GM12878 (cell line): ENCODE data around the gene SLC7A5. TPM values are rescaled to one million over a fixed set of nuclear protein-coding genes. Genes with fewer than 3 reads are reported as not detected.

Experiments
- BMI1 ChIP-seq: fragments of 450-650 bp; IDR thresholded peaks from 2 replicates; pipeline ENCODE4 v1.6.1; 2016; ENCODE audit warnings: mild to moderate bottlenecking, moderate library complexity, borderline replicate concordance
- CBFB ChIP-seq: IDR thresholded peaks from 2 replicates; pipeline ENCODE4 v1.6.1; 2016; ENCODE audit warnings: antibody characterized with exemption, low read depth
- CEBPZ ChIP-seq: fragments of 150-350 bp; IDR thresholded peaks from 2 replicates; pipeline ENCODE4 v1.6.1; 2016; ENCODE audit warnings: low read depth, low read length
- E2F4 ChIP-seq: IDR thresholded peaks from 2 replicates; pipeline ENCODE4 v1.6.1; 2012; ENCODE audit warnings: low read depth, low read length, improper control_type of control experiment
- E4F1 ChIP-seq: fragments of 450-650 bp; IDR thresholded peaks from 2 replicates; pipeline ENCODE4 v1.6.1; 2018; ENCODE audit warnings: borderline replicate concordance, mild to moderate bottlenecking; ENCODE audit not compliant: partially characterized antibody
- EGR1 ChIP-seq, 2 experiments: IDR thresholded peaks; 1 replicate in 1 of 2; 2 replicates in 1 of 2; pipeline ENCODE4 v1.6.1; 2011 to 2012; ENCODE audit warnings: low read depth in 2 of 2, low read length in 2 of 2, borderline replicate concordance in 1 of 2, mild to moderate bottlenecking in 1 of 2, moderate library complexity in 1 of 2
- FOS ChIP-seq: IDR thresholded peaks from 3 replicates; pipeline ENCODE4 v1.6.1; 2011; ENCODE audit warnings: borderline replicate concordance; ENCODE audit not compliant: insufficient read length; ENCODE audit errors: extremely low read depth
- HDAC6 ChIP-seq: fragments of 200-600 bp; sonication (generic); IDR thresholded peaks from one replicate; pipeline ENCODE4 v1.8.0; 2017; ENCODE audit warnings: antibody characterized with exemption; ENCODE audit not compliant: unreplicated experiment
- JUND ChIP-seq: IDR thresholded peaks from 2 replicates; pipeline ENCODE4 v1.6.1; 2012; ENCODE audit warnings: low read depth, mild to moderate bottlenecking, low read length, improper control_type of control experiment, moderate library complexity
- RCOR1 ChIP-seq: conservative IDR thresholded peaks from 2 replicates; pipeline ENCODE4 v1.6.1; 2012; ENCODE audit warnings: low read depth, low read length, improper control_type of control experiment
- SUZ12 ChIP-seq: fragments of 200-600 bp; sonication (generic); IDR thresholded peaks from one replicate; pipeline ENCODE4 v1.6.1; 2018; ENCODE audit warnings: antibody characterized with exemption, mild to moderate bottlenecking; ENCODE audit not compliant: unreplicated experiment
- TARDBP ChIP-seq: IDR thresholded peaks from 2 replicates; pipeline ENCODE4 v1.6.1; 2016; ENCODE audit warnings: borderline replicate concordance
- ZBTB11 ChIP-seq: fragments of 450-650 bp; formaldehyde crosslinking; IDR thresholded peaks from 2 replicates; pipeline ENCODE4 v1.5.0; 2022; ENCODE audit warnings: mild to moderate bottlenecking, missing genetic modification characterization
- ZNF592 ChIP-seq: fragments of 450-650 bp; IDR thresholded peaks from 2 replicates; pipeline ENCODE4 v1.6.1; 2017; ENCODE audit warnings: mild to moderate bottlenecking, moderate library complexity
- polyA plus RNA-seq, 11 experiments: library from polyadenylated mRNA; depleted of rRNA in 4 of 11; unstranded in 6 of 11; stranded (reverse) in 5 of 11; fragments of >200 nt; fragmentation: Nextera tagmentation in 4 of 11; fragmentation: Illumina TruSeq in 1 of 11; extraction: Ambion mirVana in 4 of 11; extraction: Trizol in 1 of 11; gene quantifications; 1 replicate in 1 of 11; 2 replicates in 10 of 11; pipeline versions ENCODE4 v1.2.1 to v1.2.3, GENCODE V29; 2011 to 2016; ENCODE audit warnings: inconsistent platforms in 2 of 11, missing spikeins in 2 of 11, low read depth in 1 of 11
- total RNA-seq, 4 experiments: library from RNA; depleted of rRNA in 3 of 4; stranded (reverse); fragments of >200 nt in 3 of 4; fragmentation: Illumina TruSeq in 1 of 4; extraction: Trizol in 1 of 4; gene quantifications; 2 replicates each; pipeline versions ENCODE4 v1.2.1 to v1.2.3, GENCODE V29; 2013 to 2021

The SLC7A5 gene
- total and polyA plus RNA-seq, 10 of the 15 experiments (the other 5 are each of a cell fraction or from before 2014, with no cell fraction given), result 2.3 to 101 (median 35.8) TPM

GRCh38 chr16:87853411-87854052 is 15.8 kb downstream of the SLC7A5 start (continued):
- TF ChIP-seq HDAC6 (no peak), E2F4 (no peak), TARDBP (no peak), ZBTB11 (CRISPR knock-in tag) (no peak), SUZ12 (no peak), FOS (no peak), RCOR1 (no peak), CEBPZ (no peak), ZNF592 (no peak), CBFB (no peak), BMI1 (no peak), EGR1 (IDR thresholded peaks at IDR 0.05; ENCODE audit: borderline replicate concordance in 1 of 2, low read depth in 2 of 2, low read length in 2 of 2) (no peak), JUND (0 out of 2 replicates have a peak, but pooled peaks have one; percentile 21), E4F1 (no peak)
